Epithelial cell of esophagus (primary cell): ENCODE results near the gene RBKS.

Experiments used
- DNase-seq: peaks from one replicate; pipeline ENCODE4 v3.0.0; 2010; ENCODE audit warnings: low read depth
- H3K4me3 ChIP-seq: 2 replicates; pipeline ENCODE4 v1.5.1; 2011; ENCODE audit warnings: mild to moderate bottlenecking, low read length, control low read depth
- CTCF ChIP-seq: IDR thresholded peaks from 2 replicates; pipeline ENCODE4 v1.5.1; 2011; ENCODE audit warnings: low read depth, mild to moderate bottlenecking, low read length, control low read depth, inconsistent platforms; ENCODE audit not compliant: insufficient read depth; ENCODE audit errors: missing control alignments

Gene RBKS

DNA sequence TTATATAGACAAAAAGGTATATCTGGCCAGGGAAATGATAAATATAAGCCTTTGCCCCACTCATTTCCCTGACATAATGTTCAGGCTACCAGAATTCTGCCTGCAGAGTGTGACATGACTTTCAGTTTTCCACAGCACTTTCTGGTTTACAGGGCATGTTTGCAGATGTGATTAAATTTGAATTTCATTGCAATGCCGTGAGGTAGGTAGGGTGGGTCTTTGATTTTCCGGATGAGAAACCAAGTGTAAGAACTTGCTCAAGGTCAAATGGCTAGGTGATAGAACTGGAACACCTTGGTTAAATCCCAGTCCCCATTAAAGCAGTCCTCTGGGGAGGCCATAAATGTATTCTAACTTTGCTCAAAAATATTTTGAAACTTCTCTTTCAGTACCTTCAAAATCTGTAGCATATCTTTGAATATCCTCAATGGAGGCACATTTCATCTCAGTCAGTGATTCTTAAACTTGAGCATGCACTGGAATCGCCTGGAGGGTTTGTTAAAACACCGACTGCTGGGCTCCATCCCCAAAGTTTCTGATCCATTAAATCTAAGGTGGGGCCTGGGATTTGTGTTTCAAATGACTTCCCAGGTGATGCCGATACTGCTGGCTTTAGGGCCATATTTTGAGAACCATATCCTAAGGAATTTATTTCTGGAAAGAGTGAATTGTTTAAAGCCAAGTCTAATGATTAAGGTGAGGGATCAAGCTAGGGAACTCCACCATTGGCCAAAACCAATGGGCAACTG is 83.7 kb downstream of the RBKS start:
- no peak overlapping the region for H3K4me3 ChIP-seq
- DNase-seq, result no peak
- TF ChIP-seq CTCF, result no peak

DNA sequence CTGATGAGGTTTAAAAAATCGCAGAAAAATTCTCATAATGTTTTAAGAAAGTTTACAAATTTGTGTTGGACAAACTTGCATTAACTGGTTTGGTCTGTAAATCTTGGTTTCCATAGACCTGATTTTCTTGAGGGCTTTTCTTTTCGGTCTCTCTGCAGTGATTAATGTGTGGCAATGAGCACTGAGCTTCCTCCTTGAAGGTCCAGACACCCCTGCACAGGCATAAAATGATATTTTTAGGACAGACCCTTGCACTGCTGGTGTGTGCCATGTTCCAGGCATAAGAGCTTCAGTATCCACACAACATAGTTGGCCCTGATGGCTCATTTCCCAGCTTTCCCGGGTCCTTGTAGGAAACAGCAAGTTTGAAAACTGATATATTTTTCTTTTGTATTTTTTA is 85.0 kb downstream of the RBKS start:
- no peak overlapping the region for H3K4me3 ChIP-seq
- DNase-seq, result no peak
- TF ChIP-seq CTCF, result no peak

- no peak for TF ChIP-seq CTCF
- DNase-seq, result no peak
These were observed 86.0 kb downstream of the RBKS start for GRCh38 chr2:27804146-27804545.

GRCh38 chr2:27803046-27803445 is 87.1 kb downstream of the RBKS start:
- DNase-seq, result no peak
- TF ChIP-seq CTCF, result no peak
- H3K4me3 ChIP-seq, result no peak overlapping the region

More at GRCh38 chr2:27804146-27804545, 86.0 kb downstream of the RBKS start:
- no peak overlapping the region for H3K4me3 ChIP-seq

DNA sequence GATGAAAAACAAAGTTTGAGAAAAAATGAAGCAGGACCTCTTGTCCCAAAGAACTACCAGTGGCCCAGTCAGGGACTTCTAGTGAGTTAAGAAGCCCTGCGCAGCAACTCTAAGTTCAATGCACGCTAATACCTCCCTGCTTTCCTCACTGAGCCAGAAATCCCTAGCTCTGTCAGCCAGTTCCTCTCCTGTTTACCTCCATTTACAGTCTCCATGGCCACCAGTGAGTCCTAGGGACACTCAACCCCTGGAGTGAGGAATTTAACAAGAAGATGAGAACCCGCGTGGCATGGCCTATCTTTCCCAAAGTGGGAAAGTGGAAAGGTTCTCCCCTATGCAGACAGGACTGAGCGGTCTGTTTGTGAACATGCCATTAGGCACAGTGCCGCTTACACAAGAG is 87.6 kb downstream of the RBKS start:
- TF ChIP-seq CTCF, result no peak
- no peak for DNase-seq
- H3K4me3 ChIP-seq, result no peak overlapping the region

- no peak overlapping the region for H3K4me3 ChIP-seq
- no peak for DNase-seq
- no peak for TF ChIP-seq CTCF
These were observed 89.3 kb downstream of the RBKS start for GRCh38 chr2:27800856-27801255.

DNA sequence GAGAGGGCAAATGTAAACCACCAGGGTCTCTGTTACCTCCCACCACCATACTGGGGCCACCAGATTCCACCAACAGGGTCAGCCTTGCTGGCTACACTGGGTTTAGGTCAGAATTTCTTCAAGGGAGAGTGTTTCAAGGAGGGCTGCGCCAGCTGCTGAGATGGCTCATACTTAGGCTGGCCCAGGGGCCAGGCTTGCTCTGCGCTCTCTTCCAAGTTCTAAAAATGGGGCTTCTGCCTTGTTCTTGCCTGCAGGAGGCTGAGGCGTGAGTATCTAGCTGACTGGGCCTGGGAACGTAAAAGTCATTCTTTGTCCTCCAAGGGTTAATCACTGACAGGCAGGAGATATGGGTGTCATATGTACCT is 90.6 kb downstream of the RBKS start:
- peak; percentile 73 for DNase-seq
- no peak for TF ChIP-seq CTCF
- no peak overlapping the region for H3K4me3 ChIP-seq
